HG03196 (cell line): ENCODE data around the gene RPAP2.
"Not testable (repeated sequence)": the region's sequence is repeated elsewhere in the genome, so short reads cannot be mapped to it uniquely, and the experiment has no call there.

Experiments used
- ATAC-seq: cut with Tn5 transposase; IDR thresholded peaks from one replicate; pipeline ENCODE4 v1.9.1; 2021; ENCODE audit not compliant: unreplicated experiment

Gene RPAP2

DNA sequence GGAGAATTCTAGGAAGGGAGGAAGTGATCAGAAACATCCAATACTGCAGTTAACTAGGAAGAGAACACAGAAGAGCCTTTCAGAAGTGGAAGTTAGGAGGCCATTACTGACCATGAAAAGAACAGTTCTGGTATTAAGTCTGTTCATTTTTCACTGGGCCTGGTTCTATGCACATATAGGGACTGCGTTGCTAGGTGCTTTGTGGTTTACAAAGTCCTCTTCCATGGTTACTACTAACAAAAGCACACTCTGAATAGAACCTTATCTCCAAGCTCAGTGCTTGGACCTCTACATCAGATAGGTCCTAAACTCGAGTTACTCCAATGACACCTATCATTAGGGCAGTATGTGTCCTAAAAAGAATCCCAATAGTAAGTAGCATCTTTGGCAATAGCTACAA is 75.4 kb downstream of the RPAP2 start:
- no peak for ATAC-seq

DNA sequence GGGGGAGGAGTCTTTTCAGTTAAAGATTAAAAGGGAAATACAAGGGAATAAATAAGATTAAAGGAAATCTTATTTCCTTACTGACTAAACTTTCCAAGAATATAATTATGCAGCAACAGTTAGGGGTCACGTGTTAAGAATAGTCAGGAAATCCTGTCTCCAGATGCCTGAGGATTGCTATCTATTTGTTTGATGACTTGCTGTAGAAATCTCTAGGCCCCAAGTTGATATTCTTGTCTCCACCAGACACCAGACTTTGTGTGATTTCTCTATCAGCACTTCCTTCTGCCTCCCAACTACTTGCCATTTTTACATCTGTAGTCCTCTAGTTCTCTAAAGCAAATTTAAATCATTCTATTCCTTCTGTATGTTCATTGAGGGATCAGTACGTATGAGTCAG is 77.5 kb downstream of the RPAP2 start:
- no peak for ATAC-seq

DNA sequence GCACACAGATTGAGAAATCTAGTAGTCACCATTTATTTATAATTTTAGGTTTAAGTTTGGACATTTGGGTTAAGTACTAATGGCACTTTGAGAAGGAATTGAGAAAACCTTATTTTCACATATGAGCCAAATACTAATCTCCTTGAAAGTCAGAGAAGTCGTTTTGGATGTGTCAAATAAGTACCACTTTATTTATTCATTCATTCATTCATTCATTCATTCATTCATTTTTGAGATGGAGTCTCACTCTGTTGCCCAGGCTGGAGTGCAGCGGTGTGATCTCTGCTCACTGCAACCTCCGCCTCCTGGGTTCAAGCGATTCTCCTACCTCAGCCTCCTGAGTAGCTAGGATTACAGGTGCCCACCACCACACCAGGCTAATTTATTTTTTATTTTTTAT is 79.1 kb downstream of the RPAP2 start:
- not testable (repeated sequence) for ATAC-seq

DNA sequence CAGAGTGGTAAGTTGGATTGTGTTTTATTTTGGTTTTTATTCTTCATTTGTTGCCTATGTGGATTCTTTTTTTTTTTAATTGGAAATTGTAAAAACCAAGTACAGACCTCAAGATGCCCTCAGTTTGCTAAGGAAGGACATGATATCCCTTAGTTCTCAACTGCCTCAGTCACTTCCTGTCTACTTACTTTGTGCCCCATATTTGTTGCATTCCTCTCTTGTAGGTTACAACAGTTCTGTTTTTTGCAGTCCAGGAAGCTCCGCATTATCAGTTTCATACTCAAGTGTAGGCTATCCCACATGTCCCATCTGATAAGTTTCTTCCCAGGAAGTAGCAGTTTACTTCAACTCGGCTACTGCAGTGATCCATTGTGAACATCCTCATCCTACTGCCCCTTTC is 82.0 kb downstream of the RPAP2 start:
- ATAC-seq = no peak

DNA sequence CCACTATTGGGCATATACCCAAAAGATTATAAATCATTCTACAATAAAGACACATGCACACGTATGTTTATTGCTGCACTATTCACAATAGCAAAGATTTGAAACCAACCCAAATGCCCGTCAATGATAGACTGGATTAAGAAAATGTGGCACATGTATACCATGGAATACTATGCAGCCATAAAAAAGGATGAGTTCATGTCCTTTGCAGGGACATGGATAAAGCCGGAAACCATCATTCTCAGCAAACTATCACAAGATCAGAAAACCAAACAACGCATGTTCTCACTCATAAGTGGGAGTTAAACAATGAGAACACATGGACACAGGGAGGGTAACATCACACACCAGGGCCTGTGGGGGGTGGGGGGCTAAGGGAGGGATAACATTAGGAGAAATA is 95.1 kb downstream of the RPAP2 start:
- not testable (repeated sequence) for ATAC-seq

DNA sequence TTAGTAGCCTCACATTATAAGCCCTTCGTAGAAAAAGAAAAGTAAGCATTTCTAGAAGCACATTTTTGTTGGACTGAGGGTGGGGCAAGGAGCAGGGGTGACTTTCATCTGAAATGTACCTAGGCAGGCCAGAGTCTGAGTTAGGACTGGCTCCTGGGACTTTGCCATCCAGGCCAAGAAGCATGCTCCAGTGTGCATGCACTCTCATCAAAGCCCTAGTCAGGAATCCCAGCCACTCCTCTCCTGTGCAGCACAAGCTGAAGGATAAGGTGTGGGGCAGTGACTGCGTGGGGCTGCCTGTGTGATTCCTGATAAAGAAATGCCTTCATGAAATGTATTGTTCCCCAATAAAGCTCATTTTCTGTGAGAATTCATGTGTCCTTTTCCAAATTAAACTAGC is 99.7 kb downstream of the RPAP2 start:
- no peak for ATAC-seq

DNA sequence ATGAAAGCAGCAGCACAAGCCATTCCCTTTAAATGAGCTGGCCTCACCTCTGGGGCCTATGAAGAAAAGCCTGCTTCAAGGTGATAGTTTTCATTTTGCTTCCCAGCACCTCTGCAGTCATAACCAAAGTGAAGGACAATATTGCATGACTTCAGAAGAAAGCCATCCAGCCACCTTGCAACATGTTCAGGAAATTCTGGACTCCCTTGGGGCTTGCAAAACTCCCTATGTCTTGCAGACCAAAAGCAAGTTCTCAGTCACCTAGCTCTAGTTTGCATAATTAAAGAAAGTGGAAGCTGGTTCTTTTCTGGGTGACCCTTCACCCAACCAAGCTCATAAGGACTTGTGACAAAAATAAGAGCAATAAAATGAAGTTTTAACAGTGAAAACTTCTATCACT is 100.2 kb downstream of the RPAP2 start:
- ATAC-seq = peak; percentile 85

DNA sequence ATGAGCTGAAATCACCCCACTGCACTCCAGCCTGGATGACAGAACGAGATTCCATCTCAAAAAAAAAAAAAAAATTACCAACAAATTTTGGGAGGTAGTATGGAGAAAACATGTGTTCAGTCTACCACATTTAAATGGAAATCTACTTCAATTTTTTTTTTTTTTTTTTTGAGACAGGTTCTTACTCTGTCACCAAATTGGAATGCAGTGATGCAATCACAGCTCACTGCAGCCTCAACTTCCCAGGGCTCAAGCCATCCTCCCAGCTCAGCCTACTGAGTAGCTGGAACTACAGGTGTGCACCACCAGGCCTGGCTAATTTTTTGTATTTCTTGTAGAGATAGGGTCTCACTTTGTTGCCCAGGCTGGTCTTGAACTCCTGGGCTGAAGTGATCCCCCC is 105.8 kb downstream of the RPAP2 start:
- ATAC-seq = no peak

DNA sequence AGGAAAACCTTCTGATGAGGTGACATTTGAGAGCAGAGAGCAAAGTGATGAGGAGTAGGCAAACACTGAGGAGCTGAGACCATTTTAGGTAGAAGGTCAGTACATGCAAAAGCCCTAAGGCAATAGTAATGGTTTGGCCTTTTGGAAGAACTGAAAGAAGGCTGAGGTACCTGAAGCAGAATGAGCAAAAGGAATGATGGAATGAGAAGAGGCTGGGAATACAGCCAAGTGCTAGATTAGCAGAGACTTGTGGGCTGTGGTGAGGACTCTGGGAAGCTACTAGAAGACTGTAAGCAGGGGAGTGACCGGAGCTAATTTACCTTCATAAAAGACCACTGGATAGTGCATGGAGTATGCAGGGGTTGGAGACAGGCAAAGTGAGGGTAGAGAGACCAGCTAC is 110.0 kb downstream of the RPAP2 start:
- ATAC-seq = no peak

DNA sequence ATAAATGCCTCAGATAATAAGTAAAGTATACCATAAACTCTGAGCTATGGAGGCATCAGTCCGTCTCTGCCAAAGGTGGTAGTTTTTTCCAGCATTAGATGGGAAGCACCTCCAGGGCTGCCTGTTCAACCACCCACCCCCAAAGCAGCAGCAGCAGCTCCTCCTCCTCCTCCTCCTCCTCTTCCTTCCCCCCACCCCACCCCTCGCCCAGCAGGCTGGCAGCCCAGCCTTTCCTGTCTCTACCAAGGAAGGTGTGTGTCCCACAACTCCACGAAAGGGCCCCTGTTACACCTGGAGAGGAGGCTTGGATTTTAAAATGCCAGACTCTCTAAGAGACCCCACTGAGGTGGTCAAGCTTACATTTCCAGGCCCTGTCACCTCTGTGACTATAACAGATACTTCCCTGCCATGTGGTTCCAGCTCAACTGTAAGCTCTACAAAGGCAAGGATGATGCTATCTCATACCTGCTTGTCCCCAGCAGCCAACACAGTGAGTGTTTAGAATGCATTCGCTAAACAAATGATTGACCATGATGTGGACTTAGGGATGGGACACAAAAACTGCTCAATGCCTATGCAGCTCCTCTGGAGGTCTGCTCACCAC is 111.2 kb downstream of the RPAP2 start:
- ATAC-seq = no peak

DNA sequence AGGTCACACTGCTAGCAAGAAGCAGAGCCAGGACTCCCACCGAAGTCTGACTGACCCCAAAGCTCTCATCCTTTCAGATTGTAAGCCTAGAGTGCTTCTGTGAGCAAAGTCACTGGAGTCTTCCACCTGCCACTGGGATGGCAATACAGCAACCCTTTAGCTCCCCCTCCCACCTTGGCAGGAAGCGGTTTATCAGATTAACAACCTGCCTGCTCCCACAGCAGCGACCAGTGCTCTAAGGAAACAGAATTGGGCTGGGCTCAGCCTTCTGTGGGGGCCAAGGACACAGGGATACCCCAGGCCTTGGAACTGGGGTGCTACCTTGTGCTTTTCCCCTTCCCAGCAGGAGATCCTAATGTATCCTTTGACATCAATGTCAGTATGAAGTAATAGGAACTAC is 111.8 kb downstream of the RPAP2 start:
- ATAC-seq = no peak

DNA sequence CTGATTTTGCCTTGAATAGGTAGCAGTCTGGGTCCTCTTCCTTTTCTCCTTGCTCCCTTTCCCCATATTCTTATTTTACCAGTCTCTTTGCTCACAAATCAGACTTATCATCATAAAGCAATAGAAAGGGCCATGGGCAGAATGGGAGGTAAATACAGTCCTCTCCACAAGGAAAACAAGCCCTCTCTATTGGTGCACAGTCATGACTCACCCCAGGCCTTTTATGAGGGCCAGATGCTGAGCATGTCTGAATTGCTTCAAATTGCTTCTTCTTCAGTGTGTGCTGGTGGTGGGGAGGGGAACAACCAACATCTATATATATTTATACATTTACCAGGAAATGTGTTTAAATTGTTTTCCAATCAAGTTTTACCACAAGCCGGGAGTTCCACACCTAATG is 112.7 kb downstream of the RPAP2 start:
- no peak for ATAC-seq

DNA sequence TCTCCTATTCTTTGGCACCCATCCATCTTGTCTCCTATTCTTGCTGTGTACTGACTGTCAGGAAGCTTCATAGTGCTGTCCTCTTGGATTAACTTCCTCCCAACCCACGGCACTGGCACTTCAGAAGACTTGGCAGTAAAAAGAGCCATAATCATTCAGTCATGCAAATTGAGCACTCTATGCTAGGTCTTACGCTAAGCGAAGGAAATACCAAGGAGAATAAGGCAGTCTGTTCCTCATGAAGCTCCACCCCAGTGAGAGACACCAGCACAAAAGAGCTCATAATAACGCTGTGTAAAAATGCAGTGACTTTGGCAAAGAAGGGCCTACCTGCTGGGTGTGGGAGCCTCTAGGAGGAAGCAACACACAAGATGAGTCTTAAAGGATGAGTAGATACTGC is 120.8 kb downstream of the RPAP2 start:
- no peak for ATAC-seq

DNA sequence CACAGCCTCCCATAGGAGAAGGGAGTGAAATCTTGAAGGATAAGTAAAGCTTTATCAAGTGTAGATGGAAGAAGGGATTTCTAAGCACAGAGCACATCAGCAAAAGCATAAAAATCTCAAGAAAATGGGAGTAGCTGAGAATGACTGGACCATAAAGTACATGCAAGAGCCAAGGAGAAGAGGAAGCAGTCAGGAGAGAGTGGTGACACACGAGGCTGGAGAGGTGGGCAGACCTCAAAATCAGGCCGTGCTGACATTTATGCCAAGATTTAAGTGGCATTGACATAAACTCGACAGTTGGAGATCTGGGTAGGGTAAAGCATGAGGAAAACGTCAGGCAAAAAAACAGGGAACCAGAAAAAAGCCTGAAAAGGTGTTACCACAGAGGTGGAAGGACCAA is 125.5 kb downstream of the RPAP2 start:
- no peak for ATAC-seq

DNA sequence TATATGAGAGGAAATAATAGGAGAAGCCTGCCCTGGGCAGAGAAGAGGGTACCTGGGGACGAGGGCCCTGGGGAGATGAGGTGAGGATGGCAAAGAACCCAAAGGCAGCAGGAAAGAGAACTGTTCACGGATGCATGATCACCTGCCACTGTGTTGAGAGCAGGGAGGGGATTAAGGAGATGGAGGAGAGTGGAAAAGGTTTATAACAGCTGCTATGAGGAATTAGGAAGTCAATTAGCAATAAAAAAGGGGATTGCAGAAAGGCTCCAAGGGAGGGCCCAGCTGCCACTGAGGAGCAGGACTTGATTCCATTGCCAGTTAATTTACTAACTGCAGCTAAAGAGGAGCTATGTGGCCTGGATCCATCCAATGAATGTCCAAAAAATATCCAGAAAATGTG is 126.8 kb downstream of the RPAP2 start:
- no peak for ATAC-seq

DNA sequence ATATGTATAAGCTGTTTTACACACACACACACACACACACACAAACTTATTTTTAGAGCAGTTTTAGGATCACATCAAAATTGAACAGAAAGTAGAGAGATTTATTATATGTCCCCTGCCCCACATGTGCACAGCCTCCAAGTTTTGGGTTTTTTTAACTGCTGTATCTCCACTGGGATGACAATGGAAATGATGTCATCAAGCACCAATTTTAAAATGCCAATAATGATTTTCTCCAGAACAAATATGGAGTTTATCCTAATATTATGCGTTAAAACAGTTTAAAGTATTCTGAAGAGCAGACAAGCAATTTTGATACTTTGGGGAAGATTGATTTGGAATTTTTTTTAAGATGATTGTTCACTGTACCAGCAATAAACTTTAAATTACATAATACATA is 131.2 kb downstream of the RPAP2 start:
- no peak for ATAC-seq

DNA sequence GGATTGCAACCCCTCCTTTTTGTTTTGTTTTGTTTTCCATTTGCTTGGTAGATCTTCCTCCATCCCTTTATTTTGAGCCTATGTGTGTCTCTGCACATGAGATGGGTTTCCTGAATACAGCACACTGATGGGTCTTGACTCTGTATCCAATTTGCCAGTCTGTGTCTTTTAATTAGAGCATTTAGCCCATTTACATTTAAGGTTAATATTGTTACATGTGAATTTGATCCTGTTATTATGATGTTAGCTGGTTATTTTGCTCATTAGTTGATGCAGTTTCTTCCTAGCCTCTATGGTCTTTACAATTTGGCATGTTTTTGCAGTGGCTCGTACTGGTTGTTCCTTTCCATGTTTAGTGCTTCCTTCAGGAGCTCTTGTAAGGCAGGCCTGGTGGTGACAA is 135.7 kb downstream of the RPAP2 start:
- not testable (repeated sequence) for ATAC-seq

DNA sequence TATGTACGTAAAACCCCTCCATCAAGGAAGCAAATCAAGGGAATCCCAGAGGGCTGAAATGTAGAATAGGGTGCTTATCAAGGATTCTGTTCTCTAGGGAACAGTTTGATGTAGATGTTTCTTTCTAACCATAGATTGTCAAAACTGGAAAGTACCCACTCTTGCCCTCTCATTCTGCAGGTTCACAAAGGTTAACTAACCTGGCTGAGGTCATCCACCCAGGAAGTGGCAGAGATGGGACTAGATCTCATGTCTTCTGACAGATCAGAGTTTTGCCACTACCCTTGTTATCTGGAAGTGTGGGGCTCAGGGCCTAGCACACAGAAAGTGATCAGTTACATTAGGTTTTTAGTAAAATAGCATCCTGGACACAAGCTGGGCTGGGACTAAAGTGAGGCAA is 140.4 kb downstream of the RPAP2 start:
- no peak for ATAC-seq

DNA sequence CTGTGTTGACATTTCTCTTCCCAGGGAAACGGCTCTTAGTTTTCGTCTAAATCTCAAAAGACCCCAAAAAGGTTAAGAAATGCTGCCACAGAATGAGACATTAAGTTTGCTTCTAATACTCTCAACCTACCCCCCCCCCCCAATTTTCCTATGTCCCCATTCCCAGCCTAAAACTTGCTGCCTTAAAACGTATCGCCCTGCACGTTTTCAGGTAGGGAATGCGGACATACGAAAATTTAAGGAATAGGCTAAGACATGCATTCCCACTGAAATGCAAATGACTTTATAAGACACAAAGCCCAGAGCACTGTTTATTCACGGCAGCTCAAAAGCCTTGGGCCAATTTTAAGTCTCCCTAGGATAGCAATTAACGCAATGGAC is 142.4 kb downstream of the RPAP2 start:
- ATAC-seq = no peak

DNA sequence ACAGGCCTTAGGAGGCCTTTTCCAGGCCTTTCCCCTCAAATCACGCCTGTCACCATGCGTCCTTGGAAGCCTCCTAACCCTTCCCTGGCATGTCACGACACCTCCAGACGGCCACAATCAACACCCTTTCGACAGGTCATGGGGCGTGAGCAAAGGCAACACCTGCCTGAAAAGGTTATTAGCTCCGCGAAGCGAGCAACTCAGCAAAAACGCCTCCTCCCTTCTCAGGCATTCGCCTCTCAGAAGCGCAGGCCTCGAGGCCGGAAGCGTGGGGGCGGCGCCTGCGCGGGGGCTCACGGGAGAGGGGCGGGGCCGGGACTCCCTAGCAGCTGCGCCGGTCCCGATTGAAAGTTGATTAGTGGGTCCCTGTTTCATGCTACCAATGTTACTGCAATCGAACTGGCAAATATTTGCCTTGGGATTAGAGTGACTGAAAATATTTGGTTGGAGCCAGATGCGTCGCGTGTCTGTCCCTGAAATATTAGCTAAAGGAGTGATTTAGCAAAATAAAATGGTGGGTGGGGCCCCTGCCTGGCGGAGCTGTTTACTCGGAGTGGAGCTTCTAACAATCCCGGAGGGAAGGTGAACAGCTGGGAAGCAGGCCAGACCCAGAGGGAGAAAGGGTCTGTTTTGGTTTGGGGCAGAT is 143.0 kb downstream of the RPAP2 start:
- ATAC-seq = no peak

DNA sequence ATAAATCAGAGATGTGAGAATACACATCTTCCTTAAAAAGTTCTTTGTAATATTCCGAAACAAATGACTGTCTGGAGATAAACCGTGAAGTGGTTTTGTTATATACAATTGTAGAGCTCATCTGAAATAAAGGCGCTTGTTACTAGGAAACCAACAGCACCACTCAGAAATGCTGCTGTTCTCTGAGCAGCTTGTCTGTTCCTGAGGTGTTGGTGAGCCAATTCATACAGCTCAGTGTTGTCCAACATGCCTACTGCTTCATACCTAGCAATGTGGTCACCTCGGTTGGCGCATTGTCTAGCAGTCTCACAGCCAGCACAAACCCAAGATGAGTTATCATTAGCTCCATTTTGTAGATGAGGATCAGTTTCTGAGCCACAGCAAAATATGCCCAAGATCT is 143.5 kb downstream of the RPAP2 start:
- ATAC-seq = no peak

DNA sequence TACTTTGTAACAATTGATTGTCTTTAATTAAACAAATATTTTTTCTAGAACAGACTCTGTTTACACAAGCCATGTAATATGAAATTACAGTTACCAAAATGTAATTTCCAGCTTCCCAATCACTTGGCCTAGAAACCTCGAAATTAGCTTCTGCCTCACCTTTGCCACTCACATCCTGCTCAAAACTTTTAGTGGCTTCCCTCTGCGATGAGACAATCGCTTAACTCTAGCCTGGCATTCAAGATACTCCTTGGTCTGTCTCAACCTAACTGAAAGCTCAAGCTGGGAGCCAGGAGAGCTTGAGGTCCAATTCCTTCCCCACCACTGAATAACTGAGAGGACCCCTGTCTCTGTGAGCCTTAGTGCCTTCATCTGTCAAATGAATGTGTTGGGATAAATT is 145.0 kb downstream of the RPAP2 start:
- no peak for ATAC-seq

DNA sequence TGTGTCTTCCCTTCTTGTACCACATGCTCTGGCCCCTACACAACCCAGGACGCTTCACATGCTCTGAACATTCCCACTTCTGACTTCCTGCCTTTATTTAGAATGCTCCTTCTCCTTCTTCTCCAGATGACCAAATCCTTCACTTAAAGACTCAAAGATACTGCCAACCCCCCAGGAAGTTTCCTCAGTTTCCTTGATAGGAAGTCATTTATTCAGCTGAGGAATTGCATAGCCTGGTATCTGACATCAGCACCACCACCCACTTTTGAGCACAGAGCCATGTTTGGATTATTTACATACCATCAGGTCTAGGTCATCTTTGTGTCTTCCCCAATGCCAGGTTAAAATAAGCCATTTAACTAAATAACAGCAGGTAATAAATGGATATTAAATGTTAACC is 145.5 kb downstream of the RPAP2 start:
- no peak for ATAC-seq
